ENCODE measurements around the gene MYL3.

MYL3 gene

GRCh38 chr3:46868948-46869347 is 5.7 kb upstream of the MYL3 start:
- Mint-ChIP-seq H3K4me1 (peaks cover 11% of the 10 kb centered on the region), H3K4me3 (no peak overlapping the region), H3K9me3 (no peaks in the 10 kb centered on the region), H3K27ac (no peak overlapping the region), H3K36me3 (no peaks in the 10 kb centered on the region), H3K27me3 (peaks cover 18% of the 10 kb centered on the region)
- no peak for ATAC-seq (ENCODE audit: low read depth)
- DNase-seq (ENCODE audit: low spot score in 2 of 2) = no peak

- no peaks in the 10 kb centered on the region for H3K9me3 Mint-ChIP-seq
- H3K4me3 Mint-ChIP-seq = no peak overlapping the region
- ATAC-seq (ENCODE audit: low read depth) (no peak), DNase-seq (ENCODE audit: low spot score in 2 of 2) (no peak)
- peaks cover 8% of the 10 kb centered on the region for H3K4me1 Mint-ChIP-seq
- H3K27ac Mint-ChIP-seq = no peak overlapping the region
- H3K36me3 Mint-ChIP-seq = no peaks in the 10 kb centered on the region
- peaks cover 19% of the 10 kb centered on the region for H3K27me3 Mint-ChIP-seq
Observed at GRCh38 chr3:46868287-46868686, 5.0 kb upstream of the MYL3 start.

- Mint-ChIP-seq H3K36me3 (no peaks in the 10 kb centered on the region), H3K4me1 (peaks cover 3% of the 10 kb centered on the region), H3K9me3 (no peaks in the 10 kb centered on the region), H3K27me3 (peaks cover 19% of the 10 kb centered on the region), H3K4me3 (no peak overlapping the region), H3K27ac (no peak overlapping the region)
- no peak for DNase-seq (ENCODE audit: low spot score in 2 of 2)
- no peak for ATAC-seq (ENCODE audit: low read depth)
Observed at GRCh38 chr3:46867550-46867898, 4.3 kb upstream of the MYL3 start.

- ATAC-seq (ENCODE audit: low read depth) = peak; percentile 81
- Mint-ChIP-seq H3K27ac (no peak overlapping the region), H3K4me1 (peaks cover 3% of the 10 kb centered on the region), H3K9me3 (no peaks in the 10 kb centered on the region), H3K27me3 (peaks cover 19% of the 10 kb centered on the region), H3K36me3 (no peaks in the 10 kb centered on the region), H3K4me3 (no peak overlapping the region)
- peak; percentile 79 to 89 for DNase-seq (ENCODE audit: low spot score in 2 of 2)
Observed at GRCh38 chr3:46866720-46867549, 3.7 kb upstream of the MYL3 start.

- no peaks in the 10 kb centered on the region for H3K36me3 Mint-ChIP-seq
- H3K4me3 Mint-ChIP-seq = no peak overlapping the region
- no peaks in the 10 kb centered on the region for H3K9me3 Mint-ChIP-seq
- ATAC-seq (ENCODE audit: low read depth) (no peak), DNase-seq (ENCODE audit: low spot score in 2 of 2) (no peak)
- H3K27me3 Mint-ChIP-seq = peaks cover 19% of the 10 kb centered on the region
- H3K4me1 Mint-ChIP-seq = peaks cover 3% of the 10 kb centered on the region
- no peak overlapping the region for H3K27ac Mint-ChIP-seq
Observed at GRCh38 chr3:46866032-46866595, 2.9 kb upstream of the MYL3 start.

- peaks cover 3% of the 10 kb centered on the region for H3K4me1 Mint-ChIP-seq
- H3K36me3 Mint-ChIP-seq = no peaks in the 10 kb centered on the region
- no peak overlapping the region for H3K4me3 Mint-ChIP-seq
- no peaks in the 10 kb centered on the region for H3K9me3 Mint-ChIP-seq
- H3K27me3 Mint-ChIP-seq = peaks cover 14% of the 10 kb centered on the region
- ATAC-seq (ENCODE audit: low read depth) (no peak), DNase-seq (ENCODE audit: low spot score in 2 of 2) (no peak)
- no peak overlapping the region for H3K27ac Mint-ChIP-seq
Observed at GRCh38 chr3:46865546-46865945, 2.3 kb upstream of the MYL3 start.

- no peak overlapping the region for H3K4me3 Mint-ChIP-seq
- ATAC-seq (ENCODE audit: low read depth) (no peak), DNase-seq (ENCODE audit: low spot score in 2 of 2) (no peak)
- H3K9me3 Mint-ChIP-seq = no peaks in the 10 kb centered on the region
- peaks cover 3% of the 10 kb centered on the region for H3K4me1 Mint-ChIP-seq
- no peaks in the 10 kb centered on the region for H3K36me3 Mint-ChIP-seq
- no peak overlapping the region for H3K27ac Mint-ChIP-seq
- H3K27me3 Mint-ChIP-seq = peaks cover 13% of the 10 kb centered on the region
Observed at GRCh38 chr3:46865031-46865507, 1.8 kb upstream of the MYL3 start.

GRCh38 chr3:46864061-46864881 is 1.0 kb upstream of the MYL3 start:
- ATAC-seq (ENCODE audit: low read depth) (no peak), DNase-seq (ENCODE audit: low spot score in 2 of 2) (no peak)
- H3K27ac Mint-ChIP-seq = no peak overlapping the region
- peaks cover 3% of the 10 kb centered on the region for H3K4me1 Mint-ChIP-seq
- peaks cover 5% of the 10 kb centered on the region for H3K27me3 Mint-ChIP-seq
- no peaks in the 10 kb centered on the region for H3K9me3 Mint-ChIP-seq
- no peak overlapping the region for H3K4me3 Mint-ChIP-seq
- H3K36me3 Mint-ChIP-seq = no peaks in the 10 kb centered on the region

- no peak for DNase-seq (ENCODE audit: low spot score in 2 of 2)
- Mint-ChIP-seq H3K4me1 (peaks cover 3% of the 10 kb centered on the region), H3K27ac (no peak overlapping the region), H3K9me3 (no peaks in the 10 kb centered on the region), H3K36me3 (no peaks in the 10 kb centered on the region), H3K4me3 (no peak overlapping the region), H3K27me3 (peaks cover 11% of the 10 kb centered on the region)
- no peak for ATAC-seq (ENCODE audit: low read depth)
Observed at GRCh38 chr3:46862369-46863025, 747 bp downstream of the MYL3 start.

- H3K27me3 Mint-ChIP-seq = peaks cover 13% of the 10 kb centered on the region
- no peaks in the 10 kb centered on the region for H3K36me3 Mint-ChIP-seq
- no peak overlapping the region for H3K27ac Mint-ChIP-seq
- H3K9me3 Mint-ChIP-seq = no peaks in the 10 kb centered on the region
- H3K4me3 Mint-ChIP-seq = no peak overlapping the region
- ATAC-seq (ENCODE audit: low read depth) (no peak), DNase-seq (ENCODE audit: low spot score in 2 of 2) (no peak)
- H3K4me1 Mint-ChIP-seq = peaks cover 1% of the 10 kb centered on the region
Observed at GRCh38 chr3:46861605-46862368, 1.5 kb downstream of the MYL3 start.

GRCh38 chr3:46860810-46861604 is 2.2 kb downstream of the MYL3 start:
- Mint-ChIP-seq H3K9me3 (no peaks in the 10 kb centered on the region), H3K4me3 (no peak overlapping the region), H3K4me1 (no peaks in the 10 kb centered on the region), H3K27me3 (peaks cover 18% of the 10 kb centered on the region), H3K36me3 (no peaks in the 10 kb centered on the region), H3K27ac (no peak overlapping the region)
- ATAC-seq (ENCODE audit: low read depth) (no peak), DNase-seq (ENCODE audit: low spot score in 2 of 2) (no peak)

GRCh38 chr3:46860017-46860809 is 3.0 kb downstream of the MYL3 start:
- H3K9me3 Mint-ChIP-seq = no peaks in the 10 kb centered on the region
- DNase-seq (ENCODE audit: low spot score in 2 of 2) (no peak), ATAC-seq (ENCODE audit: low read depth) (peak; percentile 41)
- peaks cover 18% of the 10 kb centered on the region for H3K27me3 Mint-ChIP-seq
- H3K4me1 Mint-ChIP-seq = no peaks in the 10 kb centered on the region
- no peak overlapping the region for H3K27ac Mint-ChIP-seq
- H3K4me3 Mint-ChIP-seq = no peak overlapping the region
- no peaks in the 10 kb centered on the region for H3K36me3 Mint-ChIP-seq
